GM11168 (cell line): ENCODE data around the gene CERS2.

Source experiments
- in situ Hi-C: fragments of 300-500 bp; cut with MboI; formaldehyde crosslinking; loops from one replicate; pipeline ENCODE4 v1.12.0; 2022; ENCODE audit warnings: low sequenced_read_pairs; ENCODE audit not compliant: unreplicated experiment

CERS2 gene

GRCh38 chr1:150925080-150925479 lies 49.6 kb downstream of the CERS2 start:
- in situ Hi-C loops, result no loop called here

DNA sequence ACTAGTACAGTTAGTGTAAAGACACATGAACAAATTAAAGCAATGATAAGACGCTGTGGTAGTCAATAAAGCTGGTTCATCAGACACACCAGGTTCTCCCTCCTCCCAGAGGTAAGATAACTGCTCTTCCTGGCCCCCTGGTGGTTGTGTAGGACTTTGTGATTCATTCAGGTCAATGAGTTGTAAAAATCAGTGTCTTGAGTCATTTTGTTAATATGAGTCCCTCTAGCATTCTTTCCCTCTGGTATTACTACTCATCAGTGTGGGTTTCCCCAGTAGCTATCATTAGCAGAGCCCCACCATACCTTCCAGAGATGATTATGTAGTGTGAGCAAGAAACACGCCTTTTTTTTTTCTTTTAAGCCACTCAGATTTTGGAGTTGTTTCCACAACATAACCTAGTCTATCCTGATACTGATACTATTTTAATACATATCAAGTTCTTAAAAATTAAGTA lies 52.1 kb downstream of the CERS2 start:
- in situ Hi-C loops, result no loop called here

DNA sequence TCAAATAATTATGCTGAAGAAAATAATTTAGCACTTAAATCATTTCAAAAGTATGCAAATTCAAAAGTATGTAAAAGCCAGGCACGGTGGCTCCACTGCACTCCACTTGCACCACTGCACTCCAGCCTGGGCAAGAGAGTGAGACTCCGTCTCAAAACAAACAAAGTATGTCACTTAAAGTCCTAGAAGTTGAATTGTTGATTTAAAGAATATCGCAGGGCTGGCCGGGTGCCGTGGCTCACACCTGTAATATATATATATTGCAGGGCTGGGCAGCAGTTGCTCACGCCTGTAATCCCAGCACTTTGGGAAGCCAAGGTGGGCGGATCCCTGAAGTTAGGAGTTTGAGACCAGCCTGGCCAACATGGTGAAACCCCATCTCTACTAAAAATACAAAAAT lies 57.2 kb downstream of the CERS2 start:
- in situ Hi-C loops, result no loop called here
